Endometrial microvascular endothelial cells (primary cell): ENCODE data around the gene DSCAM. TPM values are rescaled to one million over a fixed set of nuclear protein-coding genes. Genes with fewer than 3 reads are reported as not detected.
"Not testable (repeated sequence)": the region's sequence is repeated elsewhere in the genome, so short reads cannot be mapped to it uniquely, and the experiment has no call there.

Source experiments
- in situ Hi-C: cut with HindIII; loops from 2 replicates; pipeline ENCODE4 v1.10.0; 2017; ENCODE audit warnings: low sequenced_read_pairs, low pct_unique_long_range_greater_than_20kb; ENCODE audit errors: inconsistent ontology term
- total RNA-seq: library from RNA; depleted of rRNA; stranded (reverse); fragments of >200 nt; gene quantifications from one replicate; pipeline ENCODE4 v1.2.3, GENCODE V29; 2015; ENCODE audit errors: inconsistent ontology term

Gene DSCAM, protein sequence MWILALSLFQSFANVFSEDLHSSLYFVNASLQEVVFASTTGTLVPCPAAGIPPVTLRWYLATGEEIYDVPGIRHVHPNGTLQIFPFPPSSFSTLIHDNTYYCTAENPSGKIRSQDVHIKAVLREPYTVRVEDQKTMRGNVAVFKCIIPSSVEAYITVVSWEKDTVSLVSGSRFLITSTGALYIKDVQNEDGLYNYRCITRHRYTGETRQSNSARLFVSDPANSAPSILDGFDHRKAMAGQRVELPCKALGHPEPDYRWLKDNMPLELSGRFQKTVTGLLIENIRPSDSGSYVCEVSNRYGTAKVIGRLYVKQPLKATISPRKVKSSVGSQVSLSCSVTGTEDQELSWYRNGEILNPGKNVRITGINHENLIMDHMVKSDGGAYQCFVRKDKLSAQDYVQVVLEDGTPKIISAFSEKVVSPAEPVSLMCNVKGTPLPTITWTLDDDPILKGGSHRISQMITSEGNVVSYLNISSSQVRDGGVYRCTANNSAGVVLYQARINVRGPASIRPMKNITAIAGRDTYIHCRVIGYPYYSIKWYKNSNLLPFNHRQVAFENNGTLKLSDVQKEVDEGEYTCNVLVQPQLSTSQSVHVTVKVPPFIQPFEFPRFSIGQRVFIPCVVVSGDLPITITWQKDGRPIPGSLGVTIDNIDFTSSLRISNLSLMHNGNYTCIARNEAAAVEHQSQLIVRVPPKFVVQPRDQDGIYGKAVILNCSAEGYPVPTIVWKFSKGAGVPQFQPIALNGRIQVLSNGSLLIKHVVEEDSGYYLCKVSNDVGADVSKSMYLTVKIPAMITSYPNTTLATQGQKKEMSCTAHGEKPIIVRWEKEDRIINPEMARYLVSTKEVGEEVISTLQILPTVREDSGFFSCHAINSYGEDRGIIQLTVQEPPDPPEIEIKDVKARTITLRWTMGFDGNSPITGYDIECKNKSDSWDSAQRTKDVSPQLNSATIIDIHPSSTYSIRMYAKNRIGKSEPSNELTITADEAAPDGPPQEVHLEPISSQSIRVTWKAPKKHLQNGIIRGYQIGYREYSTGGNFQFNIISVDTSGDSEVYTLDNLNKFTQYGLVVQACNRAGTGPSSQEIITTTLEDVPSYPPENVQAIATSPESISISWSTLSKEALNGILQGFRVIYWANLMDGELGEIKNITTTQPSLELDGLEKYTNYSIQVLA (N-terminal part only)
- not detected for total RNA-seq

DNA sequence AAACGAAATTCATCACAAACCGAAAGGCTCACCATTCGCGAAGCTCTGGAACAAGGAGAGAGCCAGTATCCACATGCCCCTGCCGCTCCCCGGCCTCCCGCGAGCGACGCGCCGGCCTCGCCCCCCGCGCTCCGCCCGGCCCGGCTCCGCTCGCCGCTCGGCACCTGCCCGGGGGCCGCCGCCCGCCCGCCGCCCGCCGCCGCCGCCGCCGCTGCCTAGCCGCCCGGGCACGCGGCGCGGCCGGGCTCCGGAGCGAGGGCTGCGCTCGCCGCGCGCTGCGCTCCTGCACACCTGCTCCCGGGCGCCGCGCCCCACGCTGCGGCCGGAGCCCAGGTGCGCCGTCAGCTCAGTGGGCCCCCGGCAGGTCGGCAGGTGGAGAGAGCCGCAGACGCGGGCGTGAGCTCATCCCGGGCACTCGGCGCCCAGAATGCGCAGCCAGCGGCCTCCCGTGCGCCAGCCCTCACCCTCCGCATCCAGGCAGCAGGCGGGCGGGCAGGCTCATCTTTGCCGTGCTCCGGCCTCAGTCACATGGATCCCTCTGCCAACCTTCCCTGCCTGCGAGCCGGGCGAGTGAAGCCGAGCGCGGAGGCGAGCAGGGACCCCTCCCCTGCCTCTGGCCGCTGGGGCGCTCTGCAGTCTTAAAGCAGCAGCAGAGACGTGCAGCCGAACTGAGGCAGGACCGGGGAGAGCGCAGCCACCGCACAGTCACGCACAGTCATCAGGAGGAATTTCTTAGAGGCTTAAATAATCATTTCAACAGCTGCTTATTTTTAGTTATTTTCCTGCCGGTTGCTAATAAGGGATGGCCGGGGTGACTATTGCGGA is at the start of gene DSCAM:
TSS of gene DSCAM (minus strand) at position 572 of the 825 bp plus-strand sequence. CDS start at position 75, 497 bp downstream.
- in situ Hi-C loops: no loop called here

DNA sequence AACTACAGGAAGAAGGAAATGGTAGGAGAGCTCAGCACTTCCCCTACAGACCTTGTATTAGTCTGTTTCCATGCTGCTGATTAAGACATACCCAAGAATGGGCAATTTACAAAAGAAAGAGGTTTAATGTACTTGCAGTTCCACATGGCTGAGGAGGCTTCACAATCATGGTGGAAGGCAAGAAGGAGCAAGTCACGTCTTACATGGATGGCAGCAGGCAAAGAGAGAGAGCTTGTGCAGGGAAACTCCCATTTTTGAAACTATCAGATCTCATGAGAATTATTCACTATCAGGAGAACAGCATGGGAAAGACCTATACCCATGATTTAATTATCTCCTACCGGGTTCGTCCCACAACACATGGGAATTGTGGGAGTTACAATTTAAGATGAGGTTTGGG is 48.7 kb upstream of the DSCAM start:
- in situ Hi-C loops: not testable (repeated sequence)

DNA sequence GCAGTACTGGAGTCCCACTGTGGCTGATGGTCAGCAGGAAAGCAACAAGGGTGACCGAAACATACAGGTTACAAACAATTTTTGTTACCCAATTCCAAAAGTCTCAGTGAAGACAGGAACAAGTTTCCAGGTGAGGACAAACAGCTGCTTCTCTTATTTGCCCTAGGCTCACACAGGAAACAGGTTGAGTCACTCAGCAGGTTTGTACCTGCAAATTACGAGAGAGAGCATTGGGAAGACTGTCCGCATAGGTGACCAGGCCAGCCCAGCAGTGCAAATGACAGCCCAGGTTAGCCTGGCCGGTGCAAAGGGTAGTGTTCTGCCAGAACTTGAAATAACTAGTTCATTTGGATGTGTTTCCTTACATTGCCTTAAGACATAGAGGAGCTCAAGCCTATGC is 40.0 kb upstream of the DSCAM start:
- in situ Hi-C loops: no loop called here

DNA sequence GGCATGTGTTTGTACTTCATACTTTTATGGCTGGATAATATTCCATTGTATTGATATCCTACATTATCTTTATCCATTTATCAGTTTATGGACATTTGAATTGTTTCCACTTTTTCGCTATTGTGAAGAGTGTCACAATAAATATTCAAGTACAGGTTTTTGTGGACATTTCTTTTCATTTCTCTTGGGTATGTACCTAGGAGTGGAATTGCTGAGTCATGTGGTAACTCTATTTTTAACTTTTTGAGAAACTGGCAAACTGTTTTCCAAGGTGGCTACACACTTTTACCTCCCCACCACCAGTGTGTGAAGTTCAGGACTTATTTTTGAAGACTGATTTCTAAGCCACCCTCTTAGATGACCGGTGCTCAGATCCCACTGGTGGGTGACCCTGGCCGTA is 39.0 kb upstream of the DSCAM start:
- in situ Hi-C loops: no loop called here

DNA sequence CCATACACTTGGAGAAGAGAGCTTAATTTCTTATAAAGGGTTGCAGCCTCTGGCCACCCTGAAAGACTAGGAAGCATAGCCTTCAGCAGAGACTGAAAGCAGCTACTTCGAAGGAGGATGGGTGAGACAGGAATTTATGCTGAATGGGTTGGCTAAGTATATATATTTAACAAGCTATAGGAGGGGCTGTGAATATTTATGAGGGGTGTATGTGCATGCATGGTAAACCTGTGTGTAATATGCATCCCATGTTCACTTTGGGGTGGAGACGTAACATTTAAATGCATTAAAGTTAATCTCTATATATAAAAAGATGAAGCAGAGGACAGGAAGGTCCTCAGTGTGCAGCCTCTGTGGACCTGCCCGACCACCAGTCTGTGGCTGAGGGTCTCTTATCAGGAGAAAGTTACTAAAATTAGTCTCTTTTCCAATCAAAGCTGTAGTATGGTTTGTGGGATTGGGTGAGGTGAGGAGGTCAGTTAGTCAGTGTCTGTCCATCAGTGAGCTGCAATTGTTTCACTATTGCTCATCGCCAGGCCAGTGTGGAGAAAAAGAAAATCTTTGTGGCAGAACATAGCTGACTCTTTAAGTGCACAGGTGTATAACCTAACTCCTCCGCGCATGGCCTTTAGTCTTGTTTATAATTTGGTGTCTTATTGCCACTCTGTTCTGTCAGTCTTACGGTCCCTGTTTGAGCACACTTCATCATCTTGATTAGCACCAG is 35.4 kb upstream of the DSCAM start:
- in situ Hi-C loops: no loop called here

DNA sequence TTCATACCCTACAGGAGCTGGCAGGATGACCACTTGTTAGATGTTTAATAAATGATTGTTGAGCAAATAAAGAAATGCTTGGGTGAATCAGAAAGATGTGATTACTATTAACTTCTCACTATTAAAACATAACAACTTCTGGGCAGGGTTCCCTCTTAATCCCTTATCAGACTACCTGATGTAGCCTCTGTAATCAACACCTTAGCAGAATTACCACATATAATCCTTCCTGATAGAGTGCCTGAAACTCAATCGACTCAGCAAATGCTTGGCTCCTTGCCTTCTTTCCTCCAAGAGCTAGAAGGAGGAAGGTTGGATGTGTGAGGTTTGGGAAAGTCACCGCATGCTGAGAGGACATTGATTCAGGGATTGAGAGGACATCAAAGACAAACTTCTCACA is 34.8 kb upstream of the DSCAM start:
- in situ Hi-C loops: no loop called here

DNA sequence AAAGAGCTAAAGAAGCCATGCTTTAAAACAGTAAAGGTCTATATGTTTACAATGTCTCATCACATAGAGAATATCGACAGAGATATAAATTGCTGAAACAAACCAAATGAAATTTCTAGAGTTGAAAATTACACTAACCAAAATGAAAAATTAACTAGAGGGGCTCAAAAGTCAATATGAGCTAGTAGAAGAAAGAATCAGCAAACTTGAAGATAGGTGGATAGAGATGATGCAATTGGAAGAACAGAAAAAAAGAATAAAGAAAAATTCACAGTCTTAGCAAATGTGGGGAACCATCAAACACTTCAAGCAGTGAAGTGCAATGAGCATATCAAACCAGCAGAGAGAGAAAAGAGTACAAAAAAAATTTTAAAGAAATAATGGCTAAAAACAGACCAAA is 24.1 kb upstream of the DSCAM start:
- in situ Hi-C loops: no loop called here

DNA sequence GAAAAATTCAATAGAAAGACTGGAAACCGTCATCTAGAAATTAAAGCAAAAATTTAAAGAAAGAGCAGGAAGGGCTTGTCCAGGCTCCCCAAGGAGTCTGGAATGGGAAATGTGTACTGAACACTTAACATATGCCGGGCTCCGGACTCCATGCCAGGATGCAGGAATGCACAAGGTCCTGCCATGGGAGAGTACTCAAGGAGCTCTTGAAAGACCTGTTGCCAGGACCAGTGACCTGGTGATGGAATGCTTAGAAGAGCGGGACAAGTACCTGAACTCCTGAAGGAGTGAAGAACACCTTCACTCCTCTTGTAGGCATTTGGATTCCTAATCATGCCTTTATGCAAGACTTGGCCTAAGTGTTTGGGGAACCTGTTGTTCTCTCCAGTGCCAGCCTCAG is 16.9 kb upstream of the DSCAM start:
- in situ Hi-C loops: no loop called here

DNA sequence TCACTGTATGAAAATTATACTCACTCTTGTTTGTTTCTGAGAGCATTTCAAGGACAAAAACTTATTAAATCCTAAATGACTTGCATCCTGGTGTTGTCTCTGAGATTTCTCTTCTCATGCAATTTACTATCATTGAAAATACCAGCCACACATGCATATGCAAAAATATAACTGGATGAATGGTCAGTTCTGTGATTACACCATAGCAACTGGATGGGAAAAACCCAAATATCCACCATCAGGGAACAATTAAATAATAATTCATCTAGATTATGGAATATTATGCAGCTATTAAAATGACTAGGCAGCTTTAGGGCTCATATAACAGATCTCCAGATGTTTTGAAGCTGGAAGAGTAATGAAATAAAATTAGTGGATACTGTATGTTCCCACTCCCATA is 11.6 kb upstream of the DSCAM start:
- in situ Hi-C loops: no loop called here

DNA sequence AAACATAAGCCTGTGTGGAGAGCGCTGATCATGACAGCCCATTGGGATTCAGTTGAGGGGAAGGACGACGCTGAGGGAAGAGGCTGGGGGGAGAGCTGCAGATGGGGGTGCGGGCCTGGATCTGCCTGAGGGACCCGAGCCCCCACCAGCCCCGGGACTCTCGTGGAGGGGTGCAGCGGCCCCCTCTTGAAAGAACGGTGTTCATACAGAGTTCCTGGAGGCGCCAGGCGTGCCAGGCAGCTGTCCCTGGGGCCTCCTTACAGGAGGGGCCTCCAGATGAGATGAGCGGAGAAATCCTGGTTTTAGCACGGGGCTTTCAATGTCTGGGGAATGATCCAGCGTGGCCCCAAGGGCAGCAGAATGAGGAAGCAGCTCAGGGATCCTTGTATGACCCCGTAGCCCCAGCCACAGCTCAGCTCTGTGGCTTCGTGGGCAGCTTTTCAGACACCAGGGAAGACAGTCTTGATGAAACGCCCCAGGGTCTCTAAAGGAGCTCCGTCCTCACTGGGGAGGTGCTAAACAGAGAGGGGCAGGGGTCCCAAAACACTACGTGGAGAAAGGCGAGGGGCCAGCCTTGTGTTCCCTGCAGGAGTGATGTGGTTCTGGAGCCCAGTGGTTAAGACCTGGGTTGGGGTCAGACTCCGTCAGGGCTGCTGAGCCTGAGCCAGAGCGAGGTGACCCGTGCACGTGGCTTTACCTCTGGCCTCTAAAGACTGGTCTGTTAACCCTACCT is 7.2 kb upstream of the DSCAM start:
- in situ Hi-C loops: no loop called here

DNA sequence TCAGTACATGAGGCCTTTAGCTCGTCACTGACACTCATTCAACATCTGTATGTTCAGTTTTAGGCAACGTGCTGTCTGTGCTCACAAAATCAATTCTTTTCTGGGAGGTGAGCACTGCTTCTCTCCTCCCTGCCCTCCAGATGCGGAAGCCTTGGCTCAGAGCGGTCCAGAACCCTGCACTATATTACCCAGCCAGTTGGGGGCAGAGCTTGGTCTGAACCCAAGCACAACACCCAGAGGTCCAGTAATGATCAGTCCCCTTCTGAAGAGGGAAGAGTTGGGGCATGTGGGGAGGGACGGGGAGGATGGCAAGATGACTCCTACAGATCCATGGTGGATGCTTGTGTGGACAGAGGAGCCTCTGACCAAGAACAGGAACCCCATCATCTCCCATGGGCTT is 5.6 kb upstream of the DSCAM start:
- in situ Hi-C loops: no loop called here

DNA sequence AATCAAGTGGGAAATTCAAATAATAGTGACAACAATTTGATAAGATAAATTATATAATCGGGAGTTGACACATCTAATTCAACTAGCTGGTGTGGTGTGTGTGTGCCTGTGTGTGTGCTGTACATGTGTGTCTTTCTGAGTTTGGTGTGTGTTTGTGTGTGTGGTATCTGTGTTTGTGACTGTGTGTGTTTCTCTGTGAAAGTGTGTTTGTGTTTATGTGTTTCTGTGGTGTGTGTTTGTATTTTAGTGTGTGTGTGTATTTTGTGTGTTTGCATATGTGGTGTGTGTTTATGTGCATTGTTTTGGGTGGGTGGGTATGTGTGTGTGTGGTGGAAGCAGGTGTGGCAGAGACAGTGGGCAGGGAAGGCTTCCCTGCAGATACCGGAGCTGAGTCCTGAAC is 4.8 kb upstream of the DSCAM start:
- in situ Hi-C loops: no loop called here

DNA sequence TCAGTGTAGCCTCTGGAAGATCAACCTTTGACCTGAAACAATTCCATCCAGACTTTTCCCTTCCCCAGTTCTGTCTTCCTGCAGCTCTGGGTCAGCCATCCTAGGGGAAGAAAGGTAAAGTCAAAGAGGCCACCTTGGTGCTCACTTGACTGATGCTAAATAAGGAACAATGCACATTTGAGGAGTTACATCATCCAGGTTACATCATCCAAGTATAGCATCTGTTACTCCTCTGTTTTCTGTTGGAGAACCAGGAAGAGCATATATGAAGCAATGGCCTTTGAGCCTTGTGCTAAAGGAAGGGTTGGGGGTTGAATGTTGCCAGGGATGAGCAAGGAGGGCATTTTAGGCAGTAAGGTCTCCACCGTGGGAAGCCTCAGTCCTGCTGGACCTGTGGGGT is 3.1 kb upstream of the DSCAM start:
- in situ Hi-C loops: no loop called here

DNA sequence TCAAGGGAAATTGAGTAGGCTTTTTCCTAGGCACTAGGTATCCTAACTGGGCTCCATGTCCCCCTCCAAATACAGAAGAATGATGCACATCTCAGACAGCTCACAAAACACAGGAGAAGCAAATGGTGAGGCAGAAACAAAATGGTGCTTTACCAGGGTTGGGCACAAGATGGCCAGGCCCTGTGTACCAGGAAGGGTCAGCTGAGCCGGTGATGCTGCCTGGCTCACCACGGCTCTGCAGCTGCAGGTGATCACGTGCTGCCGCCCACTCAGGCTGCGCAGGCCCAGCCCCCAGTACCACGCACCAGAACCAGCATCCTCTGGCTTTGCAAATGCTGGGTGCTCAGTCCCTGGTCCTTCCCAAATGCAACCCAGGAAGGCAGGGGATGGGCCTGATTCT is 993 bp upstream of the DSCAM start:
- in situ Hi-C loops: no loop called here

DNA sequence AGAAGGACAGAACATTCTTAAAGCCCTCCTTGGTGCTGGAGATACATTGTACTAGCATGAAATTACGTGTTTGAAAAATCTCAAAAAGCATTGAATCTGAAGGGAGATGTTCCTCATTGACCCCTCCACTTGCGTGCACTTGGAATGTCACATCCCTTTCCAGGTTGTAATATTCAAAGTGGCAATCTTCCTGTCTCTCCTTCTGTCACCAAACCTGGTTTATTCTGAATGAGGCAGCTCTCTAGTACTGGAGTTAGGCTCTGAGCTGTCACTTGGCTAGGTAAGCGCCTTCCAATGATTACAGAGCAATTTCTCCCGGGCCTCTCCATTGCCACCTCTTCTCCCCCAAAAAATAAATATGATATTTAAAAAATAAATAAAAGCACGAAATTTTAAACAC is 855 bp downstream of the DSCAM start:
- in situ Hi-C loops: no loop called here

DNA sequence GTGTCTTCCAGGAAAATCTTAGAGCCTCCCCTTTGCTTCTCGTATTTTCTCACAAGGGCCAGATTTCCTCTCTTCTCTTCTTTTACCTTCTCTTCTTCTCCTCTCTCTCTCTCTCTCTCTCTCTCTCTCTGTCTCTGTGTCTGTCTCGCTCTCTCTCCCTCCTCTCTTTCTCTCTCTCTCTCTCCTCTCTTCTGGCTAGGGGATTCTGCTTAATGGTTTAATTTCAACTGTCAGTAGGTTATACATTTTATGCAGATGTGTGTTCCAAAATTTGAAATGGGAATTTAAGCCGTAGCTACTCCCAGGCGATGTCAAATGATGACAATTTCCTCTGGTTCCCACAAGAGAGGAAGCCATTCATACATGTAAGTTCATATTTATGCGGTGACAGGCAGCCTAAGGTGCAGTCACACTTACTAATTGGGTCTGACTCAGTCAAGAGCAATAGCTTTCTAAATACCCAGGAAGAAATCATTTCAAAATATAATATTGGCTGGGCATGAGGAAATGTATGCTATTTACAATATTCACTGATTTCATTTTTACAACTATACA is 1.4 kb downstream of the DSCAM start:
- in situ Hi-C loops: no loop called here

DNA sequence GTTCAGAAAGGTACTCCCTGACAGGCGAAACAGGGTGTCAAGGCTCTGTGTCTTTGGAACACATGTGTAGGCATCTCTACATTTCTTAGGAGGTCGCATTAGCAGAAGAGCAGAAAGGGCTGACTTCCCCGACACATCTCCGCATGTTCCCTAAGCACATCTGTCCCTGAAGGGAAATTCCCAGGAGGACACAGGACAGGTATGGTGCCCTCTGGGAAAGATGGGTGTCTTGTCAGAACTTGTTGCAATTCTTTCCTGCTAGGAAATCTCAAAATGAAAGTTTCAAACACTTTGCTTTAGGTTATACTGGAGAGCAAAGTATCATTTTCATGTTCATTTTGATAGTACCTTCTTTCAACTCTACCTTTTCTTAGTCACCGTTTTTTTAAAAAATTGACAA is 2.0 kb downstream of the DSCAM start:
- in situ Hi-C loops: no loop called here
